ENCODE measurements around the gene DOCK10. TPM values are rescaled to one million over a fixed set of nuclear protein-coding genes. Genes with fewer than 3 reads are reported as not detected.

The DOCK10 gene
- total and polyA plus RNA-seq, 10 of the 15 experiments (the other 5 are each of a cell fraction or from before 2014, with no cell fraction given) = 16.9 to 120 (median 85.5) TPM

DNA sequence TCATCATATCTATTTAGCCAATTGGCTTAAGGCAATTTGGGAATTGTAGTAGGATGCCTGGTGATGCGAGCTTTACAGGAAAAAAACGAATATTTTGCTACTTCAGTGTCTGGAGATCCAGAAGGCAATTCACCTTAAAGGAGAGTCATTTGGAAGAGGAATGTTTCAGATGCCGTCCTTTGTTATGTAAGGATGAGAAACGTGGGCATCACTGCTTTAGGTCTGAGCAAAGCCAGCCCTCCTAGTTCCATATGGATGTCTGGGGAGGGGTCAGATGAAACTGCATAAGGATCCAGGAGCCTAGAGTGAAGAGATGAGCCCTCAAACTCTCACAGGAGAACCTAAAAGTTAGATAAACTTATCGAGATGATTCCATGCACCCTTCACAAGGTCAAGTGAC, 30.9 kb upstream of the DOCK10 start:
- no peak overlapping the region for H3K9ac ChIP-seq (ENCODE audit: control insufficient read depth, insufficient read depth, low read length)
- H3K27me3 ChIP-seq (replicated peaks in 1 of 2; ENCODE audit: control insufficient read depth in 2 of 2, insufficient read depth in 2 of 2, low read length in 1 of 2) = no peaks in the 10 kb centered on the region; a peak in 1 of 4 replicates
- intact Hi-C loops (cut with micrococcal nuclease; ENCODE audit: unreplicated experiment) (no loop called here), in situ Hi-C loops (cut with MboI) (no loop called here)
- DNase-seq (ENCODE audit: low read depth, low spot score) (no peak), ATAC-seq (no peak), FAIRE-seq (no peak)
- RAD21 ChIA-PET (ENCODE audit: unreplicated experiment) = no interaction called here
- H3K27ac ChIP-seq (ENCODE audit: control insufficient read depth, insufficient read depth) = no peak overlapping the region
- SMC1A ChIA-PET (ENCODE audit: uncharacterized antibody, unreplicated experiment) = interaction anchor here (1.4 kb wide), 1 partner anchor 21 kb away, joined by 3 read pairs; no protein-coding TSS in a partner anchor
- CTCF ChIA-PET = interaction anchor here (0.8 to 0.9 kb wide), 2 partner anchors 9 to 31 kb away, joined by 3 to 4 read pairs; partner anchors contain the start of gene DOCK10
- no peaks in the 10 kb centered on the region for H3K4me1 ChIP-seq (ENCODE audit: control insufficient read depth, insufficient read depth, low read length)
- no peak overlapping the region for H3K4me2 ChIP-seq (ENCODE audit: control insufficient read depth, insufficient read depth)
- 5% methylated on average over 5 of the region's 5 CpGs for WGBS (ENCODE audit: insufficient coverage, insufficient replicate concordance, low lambda C conversion rate, missing lambda C conversion rate)
- no TSS peak for BruUV-seq (replicated peaks)
- TF ChIP-seq RUNX3 (IDR thresholded peaks at IDR 0.05; ENCODE audit: low read length) (no peak), BCL11A (IDR thresholded peaks at IDR 0.05; ENCODE audit: low read depth, low read length) (no peak), TARDBP (IDR thresholded peaks at IDR 0.05; ENCODE audit: borderline replicate concordance) (no peak), MEF2B (IDR thresholded peaks at IDR 0.05; ENCODE audit: partially characterized antibody, poor library complexity, severe bottlenecking) (no peak), ZZZ3 (IDR thresholded peaks at IDR 0.05; ENCODE audit: control insufficient read depth, insufficient read length, low read depth) (no peak), YBX1 (IDR thresholded peaks at IDR 0.05) (no peak), POLR2A (IDR thresholded peaks at IDR 0.05; ENCODE audit: low read depth, low read length) (no peak), CHD1 (IDR thresholded peaks at IDR 0.05; ENCODE audit: low read depth, low read length) (no peak), ZNF217 (IDR thresholded peaks at IDR 0.05) (no peak), MTA2 (IDR thresholded peaks at IDR 0.05; ENCODE audit: low read depth) (no peak), FOS (IDR thresholded peaks at IDR 0.05; ENCODE audit: borderline replicate concordance, extremely low read depth, insufficient read length) (no peak), RAD21 (IDR thresholded peaks at IDR 0.05; ENCODE audit: insufficient read depth, low read depth, low read length) (no peak)
- TF ChIP-seq, protein P1, sequence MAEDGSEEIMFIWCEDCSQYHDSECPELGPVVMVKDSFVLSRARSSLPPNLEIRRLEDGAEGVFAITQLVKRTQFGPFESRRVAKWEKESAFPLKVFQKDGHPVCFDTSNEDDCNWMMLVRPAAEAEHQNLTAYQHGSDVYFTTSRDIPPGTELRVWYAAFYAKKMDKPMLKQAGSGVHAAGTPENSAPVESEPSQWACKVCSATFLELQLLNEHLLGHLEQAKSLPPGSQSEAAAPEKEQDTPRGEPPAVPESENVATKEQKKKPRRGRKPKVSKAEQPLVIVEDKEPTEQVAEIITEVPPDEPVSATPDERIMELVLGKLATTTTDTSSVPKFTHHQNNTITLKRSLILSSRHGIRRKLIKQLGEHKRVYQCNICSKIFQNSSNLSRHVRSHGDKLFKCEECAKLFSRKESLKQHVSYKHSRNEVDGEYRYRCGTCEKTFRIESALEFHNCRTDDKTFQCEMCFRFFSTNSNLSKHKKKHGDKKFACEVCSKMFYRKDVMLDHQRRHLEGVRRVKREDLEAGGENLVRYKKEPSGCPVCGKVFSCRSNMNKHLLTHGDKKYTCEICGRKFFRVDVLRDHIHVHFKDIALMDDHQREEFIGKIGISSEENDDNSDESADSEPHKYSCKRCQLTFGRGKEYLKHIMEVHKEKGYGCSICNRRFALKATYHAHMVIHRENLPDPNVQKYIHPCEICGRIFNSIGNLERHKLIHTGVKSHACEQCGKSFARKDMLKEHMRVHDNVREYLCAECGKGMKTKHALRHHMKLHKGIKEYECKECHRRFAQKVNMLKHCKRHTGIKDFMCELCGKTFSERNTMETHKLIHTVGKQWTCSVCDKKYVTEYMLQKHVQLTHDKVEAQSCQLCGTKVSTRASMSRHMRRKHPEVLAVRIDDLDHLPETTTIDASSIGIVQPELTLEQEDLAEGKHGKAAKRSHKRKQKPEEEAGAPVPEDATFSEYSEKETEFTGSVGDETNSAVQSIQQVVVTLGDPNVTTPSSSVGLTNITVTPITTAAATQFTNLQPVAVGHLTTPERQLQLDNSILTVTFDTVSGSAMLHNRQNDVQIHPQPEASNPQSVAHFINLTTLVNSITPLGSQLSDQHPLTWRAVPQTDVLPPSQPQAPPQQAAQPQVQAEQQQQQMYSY (CRISPR knock-in tag; IDR thresholded peaks at IDR 0.05) = no peak
- TF ChIP-seq, protein P2, sequence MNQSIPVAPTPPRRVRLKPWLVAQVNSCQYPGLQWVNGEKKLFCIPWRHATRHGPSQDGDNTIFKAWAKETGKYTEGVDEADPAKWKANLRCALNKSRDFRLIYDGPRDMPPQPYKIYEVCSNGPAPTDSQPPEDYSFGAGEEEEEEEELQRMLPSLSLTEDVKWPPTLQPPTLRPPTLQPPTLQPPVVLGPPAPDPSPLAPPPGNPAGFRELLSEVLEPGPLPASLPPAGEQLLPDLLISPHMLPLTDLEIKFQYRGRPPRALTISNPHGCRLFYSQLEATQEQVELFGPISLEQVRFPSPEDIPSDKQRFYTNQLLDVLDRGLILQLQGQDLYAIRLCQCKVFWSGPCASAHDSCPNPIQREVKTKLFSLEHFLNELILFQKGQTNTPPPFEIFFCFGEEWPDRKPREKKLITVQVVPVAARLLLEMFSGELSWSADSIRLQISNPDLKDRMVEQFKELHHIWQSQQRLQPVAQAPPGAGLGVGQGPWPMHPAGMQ (IDR thresholded peaks at IDR 0.05; ENCODE audit: borderline replicate concordance) = no peak
- TF ChIP-seq, protein P3, sequence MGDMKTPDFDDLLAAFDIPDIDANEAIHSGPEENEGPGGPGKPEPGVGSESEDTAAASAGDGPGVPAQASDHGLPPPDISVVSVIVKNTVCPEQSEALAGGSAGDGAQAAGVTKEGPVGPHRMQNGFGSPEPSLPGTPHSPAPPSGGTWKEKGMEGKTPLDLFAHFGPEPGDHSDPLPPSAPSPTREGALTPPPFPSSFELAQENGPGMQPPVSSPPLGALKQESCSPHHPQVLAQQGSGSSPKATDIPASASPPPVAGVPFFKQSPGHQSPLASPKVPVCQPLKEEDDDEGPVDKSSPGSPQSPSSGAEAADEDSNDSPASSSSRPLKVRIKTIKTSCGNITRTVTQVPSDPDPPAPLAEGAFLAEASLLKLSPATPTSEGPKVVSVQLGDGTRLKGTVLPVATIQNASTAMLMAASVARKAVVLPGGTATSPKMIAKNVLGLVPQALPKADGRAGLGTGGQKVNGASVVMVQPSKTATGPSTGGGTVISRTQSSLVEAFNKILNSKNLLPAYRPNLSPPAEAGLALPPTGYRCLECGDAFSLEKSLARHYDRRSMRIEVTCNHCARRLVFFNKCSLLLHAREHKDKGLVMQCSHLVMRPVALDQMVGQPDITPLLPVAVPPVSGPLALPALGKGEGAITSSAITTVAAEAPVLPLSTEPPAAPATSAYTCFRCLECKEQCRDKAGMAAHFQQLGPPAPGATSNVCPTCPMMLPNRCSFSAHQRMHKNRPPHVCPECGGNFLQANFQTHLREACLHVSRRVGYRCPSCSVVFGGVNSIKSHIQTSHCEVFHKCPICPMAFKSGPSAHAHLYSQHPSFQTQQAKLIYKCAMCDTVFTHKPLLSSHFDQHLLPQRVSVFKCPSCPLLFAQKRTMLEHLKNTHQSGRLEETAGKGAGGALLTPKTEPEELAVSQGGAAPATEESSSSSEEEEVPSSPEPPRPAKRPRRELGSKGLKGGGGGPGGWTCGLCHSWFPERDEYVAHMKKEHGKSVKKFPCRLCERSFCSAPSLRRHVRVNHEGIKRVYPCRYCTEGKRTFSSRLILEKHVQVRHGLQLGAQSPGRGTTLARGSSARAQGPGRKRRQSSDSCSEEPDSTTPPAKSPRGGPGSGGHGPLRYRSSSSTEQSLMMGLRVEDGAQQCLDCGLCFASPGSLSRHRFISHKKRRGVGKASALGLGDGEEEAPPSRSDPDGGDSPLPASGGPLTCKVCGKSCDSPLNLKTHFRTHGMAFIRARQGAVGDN (IDR thresholded peaks at IDR 0.05) = no peak
- H4K20me1 ChIP-seq (ENCODE audit: control insufficient read depth, insufficient read depth) = no peaks in the 10 kb centered on the region
- H3K9me3 ChIP-seq (replicated peaks; ENCODE audit: control insufficient read depth, insufficient read depth, low read length) = no peaks in the 10 kb centered on the region; the same call in 1 of the 3 replicates
- POLR2A ChIA-PET = no interaction called here
- no peaks in the 10 kb centered on the region for H3K79me2 ChIP-seq (ENCODE audit: control insufficient read depth, insufficient read depth, low read length)
- no peaks in the 10 kb centered on the region for H3K36me3 ChIP-seq (ENCODE audit: control insufficient read depth in 2 of 2, insufficient read depth in 2 of 2, low read length in 1 of 2)
- no peak overlapping the region for H2AFZ ChIP-seq (ENCODE audit: control insufficient read depth, low read depth, low read length)
- H3K4me3 ChIP-seq = no peak overlapping the region
